ENCODE data around the gene CRYBA2. TPM values are rescaled to one million over a fixed set of nuclear protein-coding genes. Genes with fewer than 3 reads are reported as not detected.

Gene CRYBA2
- total and polyA plus RNA-seq, 9 of the 15 experiments (the other 6 are each of a cell fraction or from before 2014, with no cell fraction given): 0.11 to 1.8 (median 0.62) TPM; not detected in 5

DNA sequence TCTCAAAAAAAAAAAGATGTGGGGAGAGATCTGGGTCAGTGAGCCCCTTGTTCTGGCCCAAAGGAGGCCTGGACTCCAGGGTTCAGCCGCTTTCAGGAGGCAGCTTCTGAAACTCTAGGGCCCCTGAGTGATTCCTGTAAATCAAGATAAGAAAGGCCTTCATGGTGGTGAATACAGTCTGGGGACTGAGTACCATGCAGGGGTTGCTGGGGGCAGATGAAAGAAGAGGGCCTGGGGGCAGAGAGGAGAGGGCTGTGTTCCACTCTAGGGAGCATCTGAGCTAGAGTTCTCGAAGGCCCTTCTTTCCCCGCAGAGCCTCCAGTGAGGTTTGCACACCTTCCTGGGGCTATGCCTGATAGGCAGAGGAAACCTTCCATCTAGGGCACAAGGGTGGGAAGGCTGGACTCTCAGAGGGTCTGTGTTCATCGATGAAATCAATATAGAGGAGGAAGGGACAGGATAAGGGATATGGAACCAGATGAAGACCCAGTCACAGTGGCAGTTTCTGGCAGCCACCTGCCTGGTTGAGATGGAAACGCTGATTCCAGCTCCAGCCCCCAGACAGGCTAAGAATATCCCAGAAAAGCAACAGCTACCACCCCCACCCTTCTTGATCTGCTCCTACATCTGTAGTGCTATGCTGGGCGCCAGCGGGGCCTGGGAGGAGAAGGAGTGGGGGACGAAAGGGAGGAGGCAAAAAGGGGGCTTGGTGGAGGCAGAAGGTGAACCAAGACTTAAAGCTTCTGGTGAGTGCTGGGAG, 38.5 kb downstream of the CRYBA2 start:
- no peak overlapping the region for H3K4me2 ChIP-seq (ENCODE audit: insufficient read depth, low read length)
- FAIRE-seq (no peak), DNase-seq (ENCODE audit: extremely low read depth in 1 of 4, low spot score in 3 of 4) (no peak), ATAC-seq (no peak)
- H4K20me1 ChIP-seq (replicated peaks; ENCODE audit: control insufficient read depth, insufficient read depth, low read length): no peaks in the 10 kb centered on the region
- POLR2A ChIA-PET: interaction anchor here (0.7 to 0.8 kb wide), 2 partner anchors 21 to 229 kb away, joined by 3 to 4 read pairs; no protein-coding TSS in a partner anchor
- H3K9me3 ChIP-seq (replicated peaks; ENCODE audit: control insufficient read depth, insufficient read depth, low read depth, low read length): no peaks in the 10 kb centered on the region
- CTCF ChIA-PET (ENCODE audit: low intra/inter-chr PET ratio): no interaction called here
- no peak overlapping the region for H3K27ac ChIP-seq (ENCODE audit: extremely low read depth, low read depth, low read length)
- no TSS peak for BruUV-seq (replicated peaks)
- peaks cover 0 to 27% of the 10 kb centered on the region in 2 experiments; a peak in 3 of 5 replicates for H3K27me3 ChIP-seq (ENCODE audit: control insufficient read depth in 2 of 2, insufficient read depth in 2 of 2, low read length in 2 of 2)
- no peaks in the 10 kb centered on the region for H3K36me3 ChIP-seq (ENCODE audit: control insufficient read depth, insufficient read depth, low read length)
- H3K9ac ChIP-seq (ENCODE audit: insufficient read depth in 1 of 2, low read depth in 2 of 2, low read length in 2 of 2): no peak overlapping the region
- intact Hi-C loops (cut with micrococcal nuclease): no loop called here
- H3K4me3 ChIP-seq: no peak overlapping the region
- H3K79me2 ChIP-seq (ENCODE audit: control insufficient read depth, insufficient read depth, low read length): no peaks in the 10 kb centered on the region
- H3K9me1 ChIP-seq (ENCODE audit: control insufficient read depth, insufficient read depth, low read length): no peaks in the 10 kb centered on the region
- H3K4me1 ChIP-seq (replicated peaks in 1 of 2; ENCODE audit: control insufficient read depth in 2 of 2, insufficient read depth in 2 of 2, low read length in 2 of 2): peaks cover 0 to 15% of the 10 kb centered on the region in 2 experiments; a peak in 2 of 5 replicates
- WGBS (ENCODE audit: insufficient coverage, low coverage, missing lambda C conversion rate): 2% methylated on average over 8 of the region's 8 CpGs
- H2AFZ ChIP-seq (ENCODE audit: low read depth, low read length): no peak overlapping the region
- in situ Hi-C loops (cut with MboI): no loop called here
- TF ChIP-seq, protein P1, sequence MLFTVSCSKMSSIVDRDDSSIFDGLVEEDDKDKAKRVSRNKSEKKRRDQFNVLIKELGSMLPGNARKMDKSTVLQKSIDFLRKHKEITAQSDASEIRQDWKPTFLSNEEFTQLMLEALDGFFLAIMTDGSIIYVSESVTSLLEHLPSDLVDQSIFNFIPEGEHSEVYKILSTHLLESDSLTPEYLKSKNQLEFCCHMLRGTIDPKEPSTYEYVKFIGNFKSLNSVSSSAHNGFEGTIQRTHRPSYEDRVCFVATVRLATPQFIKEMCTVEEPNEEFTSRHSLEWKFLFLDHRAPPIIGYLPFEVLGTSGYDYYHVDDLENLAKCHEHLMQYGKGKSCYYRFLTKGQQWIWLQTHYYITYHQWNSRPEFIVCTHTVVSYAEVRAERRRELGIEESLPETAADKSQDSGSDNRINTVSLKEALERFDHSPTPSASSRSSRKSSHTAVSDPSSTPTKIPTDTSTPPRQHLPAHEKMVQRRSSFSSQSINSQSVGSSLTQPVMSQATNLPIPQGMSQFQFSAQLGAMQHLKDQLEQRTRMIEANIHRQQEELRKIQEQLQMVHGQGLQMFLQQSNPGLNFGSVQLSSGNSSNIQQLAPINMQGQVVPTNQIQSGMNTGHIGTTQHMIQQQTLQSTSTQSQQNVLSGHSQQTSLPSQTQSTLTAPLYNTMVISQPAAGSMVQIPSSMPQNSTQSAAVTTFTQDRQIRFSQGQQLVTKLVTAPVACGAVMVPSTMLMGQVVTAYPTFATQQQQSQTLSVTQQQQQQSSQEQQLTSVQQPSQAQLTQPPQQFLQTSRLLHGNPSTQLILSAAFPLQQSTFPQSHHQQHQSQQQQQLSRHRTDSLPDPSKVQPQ (CRISPR knock-in tag; IDR thresholded peaks at IDR 0.05; ENCODE audit: borderline replicate concordance): no peak
- TF ChIP-seq JUND (IDR thresholded peaks at IDR 0.05; ENCODE audit: borderline replicate concordance, low read depth, low read length): no peak
- TF ChIP-seq JUND (tag; IDR thresholded peaks at IDR 0.05; ENCODE audit: borderline replicate concordance, low read depth, low read length): no peak
- TF ChIP-seq, protein P2, sequence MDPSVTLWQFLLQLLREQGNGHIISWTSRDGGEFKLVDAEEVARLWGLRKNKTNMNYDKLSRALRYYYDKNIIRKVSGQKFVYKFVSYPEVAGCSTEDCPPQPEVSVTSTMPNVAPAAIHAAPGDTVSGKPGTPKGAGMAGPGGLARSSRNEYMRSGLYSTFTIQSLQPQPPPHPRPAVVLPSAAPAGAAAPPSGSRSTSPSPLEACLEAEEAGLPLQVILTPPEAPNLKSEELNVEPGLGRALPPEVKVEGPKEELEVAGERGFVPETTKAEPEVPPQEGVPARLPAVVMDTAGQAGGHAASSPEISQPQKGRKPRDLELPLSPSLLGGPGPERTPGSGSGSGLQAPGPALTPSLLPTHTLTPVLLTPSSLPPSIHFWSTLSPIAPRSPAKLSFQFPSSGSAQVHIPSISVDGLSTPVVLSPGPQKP (CRISPR knock-in tag; IDR thresholded peaks at IDR 0.05): no peak
- no peak for TF ChIP-seq PCBP1 (IDR thresholded peaks at IDR 0.05; ENCODE audit: low read depth, low read length, poor library complexity, severe bottlenecking)
- no peak for TF ChIP-seq ERF (CRISPR knock-in tag; IDR thresholded peaks at IDR 0.05)
- TF ChIP-seq, protein P3, sequence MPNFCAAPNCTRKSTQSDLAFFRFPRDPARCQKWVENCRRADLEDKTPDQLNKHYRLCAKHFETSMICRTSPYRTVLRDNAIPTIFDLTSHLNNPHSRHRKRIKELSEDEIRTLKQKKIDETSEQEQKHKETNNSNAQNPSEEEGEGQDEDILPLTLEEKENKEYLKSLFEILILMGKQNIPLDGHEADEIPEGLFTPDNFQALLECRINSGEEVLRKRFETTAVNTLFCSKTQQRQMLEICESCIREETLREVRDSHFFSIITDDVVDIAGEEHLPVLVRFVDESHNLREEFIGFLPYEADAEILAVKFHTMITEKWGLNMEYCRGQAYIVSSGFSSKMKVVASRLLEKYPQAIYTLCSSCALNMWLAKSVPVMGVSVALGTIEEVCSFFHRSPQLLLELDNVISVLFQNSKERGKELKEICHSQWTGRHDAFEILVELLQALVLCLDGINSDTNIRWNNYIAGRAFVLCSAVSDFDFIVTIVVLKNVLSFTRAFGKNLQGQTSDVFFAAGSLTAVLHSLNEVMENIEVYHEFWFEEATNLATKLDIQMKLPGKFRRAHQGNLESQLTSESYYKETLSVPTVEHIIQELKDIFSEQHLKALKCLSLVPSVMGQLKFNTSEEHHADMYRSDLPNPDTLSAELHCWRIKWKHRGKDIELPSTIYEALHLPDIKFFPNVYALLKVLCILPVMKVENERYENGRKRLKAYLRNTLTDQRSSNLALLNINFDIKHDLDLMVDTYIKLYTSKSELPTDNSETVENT (CRISPR knock-in tag; IDR thresholded peaks at IDR 0.05): no peak
- no peak for TF ChIP-seq STAG1 (CRISPR knock-in tag; IDR thresholded peaks at IDR 0.05; ENCODE audit: borderline replicate concordance)
- TF ChIP-seq, protein P4, sequence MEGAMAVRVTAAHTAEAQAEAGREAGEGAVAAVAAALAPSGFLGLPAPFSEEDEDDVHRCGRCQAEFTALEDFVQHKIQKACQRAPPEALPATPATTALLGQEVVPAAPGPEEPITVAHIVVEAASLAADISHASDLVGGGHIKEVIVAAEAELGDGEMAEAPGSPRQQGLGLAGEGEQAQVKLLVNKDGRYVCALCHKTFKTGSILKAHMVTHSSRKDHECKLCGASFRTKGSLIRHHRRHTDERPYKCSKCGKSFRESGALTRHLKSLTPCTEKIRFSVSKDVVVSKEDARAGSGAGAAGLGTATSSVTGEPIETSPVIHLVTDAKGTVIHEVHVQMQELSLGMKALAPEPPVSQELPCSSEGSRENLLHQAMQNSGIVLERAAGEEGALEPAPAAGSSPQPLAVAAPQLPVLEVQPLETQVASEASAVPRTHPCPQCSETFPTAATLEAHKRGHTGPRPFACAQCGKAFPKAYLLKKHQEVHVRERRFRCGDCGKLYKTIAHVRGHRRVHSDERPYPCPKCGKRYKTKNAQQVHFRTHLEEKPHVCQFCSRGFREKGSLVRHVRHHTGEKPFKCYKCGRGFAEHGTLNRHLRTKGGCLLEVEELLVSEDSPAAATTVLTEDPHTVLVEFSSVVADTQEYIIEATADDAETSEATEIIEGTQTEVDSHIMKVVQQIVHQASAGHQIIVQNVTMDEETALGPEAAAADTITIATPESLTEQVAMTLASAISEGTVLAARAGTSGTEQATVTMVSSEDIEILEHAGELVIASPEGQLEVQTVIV (CRISPR knock-in tag; IDR thresholded peaks at IDR 0.05; ENCODE audit: borderline replicate concordance): no peak
- TF ChIP-seq KDM2B (CRISPR knock-in tag; IDR thresholded peaks at IDR 0.05): no peak
- TF ChIP-seq SMARCA5 (IDR thresholded peaks at IDR 0.05): no peak

All from K562 (cell line).